GM19023 (cell line): Measurements from ENCODE around the gene ABCG2.
A peak's percentile ranks its signal among the peaks of the same experiment; 100 is the strongest.

Experiments used
- ATAC-seq: cut with Tn5 transposase; IDR thresholded peaks from one replicate; pipeline ENCODE4 v1.9.1; 2021; ENCODE audit warnings: mild to moderate bottlenecking, moderate library complexity; ENCODE audit not compliant: unreplicated experiment

ABCG2 gene

GRCh38 chr4:88158489-88159228 lies at the start of gene ABCG2:
Gene ABCG2 (minus strand): TSS chr4:88158639. CDS start chr4:88139995, 18,644 bp downstream.
- ATAC-seq = peak; percentile 69

DNA sequence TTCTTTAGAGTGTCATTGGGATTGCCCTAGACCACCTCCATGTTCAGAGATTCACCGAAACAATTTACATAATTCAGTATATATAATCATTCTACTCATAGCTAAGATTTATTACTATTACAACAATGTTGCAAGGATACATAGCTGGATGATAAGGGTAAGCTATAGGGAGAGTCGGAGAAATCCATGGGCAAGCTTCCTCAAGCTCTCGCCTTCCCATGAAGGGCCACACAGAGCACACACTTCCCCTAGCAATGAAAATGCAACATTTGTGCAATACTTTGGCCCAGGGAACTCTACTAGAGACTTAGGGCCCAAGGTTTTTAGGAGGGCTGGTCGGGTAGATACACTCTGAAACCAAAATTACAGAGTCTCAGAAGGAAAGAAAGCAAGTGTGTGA lies 49.7 kb upstream of the ABCG2 start:
- ATAC-seq = no peak

DNA sequence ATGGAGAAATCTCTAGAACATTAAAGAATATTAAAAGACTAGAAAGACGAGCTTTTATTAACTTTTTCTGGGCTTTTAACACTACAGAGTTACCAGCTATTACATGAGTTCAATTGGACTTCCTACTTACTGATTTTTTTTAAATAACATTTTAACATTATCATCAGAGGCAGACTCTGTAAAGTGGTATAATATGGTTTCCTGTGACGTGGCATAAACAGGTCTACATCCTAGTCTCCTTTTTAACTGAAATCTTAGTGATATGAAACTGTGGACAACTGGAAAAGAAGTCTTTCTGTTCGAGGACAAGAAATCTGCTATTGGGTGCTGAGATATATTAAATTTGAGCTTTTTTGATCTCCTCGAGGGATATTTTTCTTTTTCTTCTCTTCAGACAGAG lies 48.7 kb upstream of the ABCG2 start:
- no peak for ATAC-seq

DNA sequence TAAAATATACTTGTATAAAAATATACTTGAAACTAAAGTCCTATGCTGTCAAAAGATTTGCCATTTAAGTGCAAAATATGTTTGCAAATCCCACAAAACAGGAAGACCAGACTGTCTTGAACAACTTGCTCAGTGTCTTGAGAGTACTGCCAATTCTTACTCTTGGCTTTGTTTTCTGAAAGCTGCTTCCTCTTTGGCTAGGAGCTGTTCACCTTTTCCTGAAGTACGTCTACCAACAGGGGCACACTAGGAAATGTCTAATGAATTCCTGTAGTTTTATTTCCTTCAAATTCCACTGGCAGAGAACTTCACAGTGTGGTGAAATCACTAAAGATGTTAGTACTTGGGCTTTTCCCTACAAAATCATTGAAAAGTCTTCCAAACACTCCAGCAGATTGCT lies 46.4 kb upstream of the ABCG2 start:
- no peak for ATAC-seq

DNA sequence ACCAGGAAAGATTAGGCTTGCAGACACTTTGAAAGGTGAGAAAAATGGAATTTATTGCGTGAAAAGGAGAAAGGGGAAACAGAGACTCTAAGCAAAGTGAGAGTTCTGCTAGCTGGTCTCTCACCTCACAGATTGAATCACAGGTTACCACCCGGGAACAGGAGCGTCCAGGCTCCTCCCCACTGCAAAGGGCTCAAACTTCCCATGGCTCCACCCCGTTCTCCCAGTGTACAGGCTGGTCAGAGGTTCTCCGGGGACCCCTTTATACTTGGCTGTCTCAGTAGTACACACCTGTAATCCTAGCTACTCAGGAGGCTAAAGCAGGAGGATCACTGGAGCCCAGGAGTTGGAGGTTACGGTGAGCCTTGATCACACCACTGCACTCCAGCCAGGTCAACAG lies 44.0 kb upstream of the ABCG2 start:
- no peak for ATAC-seq

GRCh38 chr4:88200186-88200585 lies 41.7 kb upstream of the ABCG2 start:
- no peak for ATAC-seq

DNA sequence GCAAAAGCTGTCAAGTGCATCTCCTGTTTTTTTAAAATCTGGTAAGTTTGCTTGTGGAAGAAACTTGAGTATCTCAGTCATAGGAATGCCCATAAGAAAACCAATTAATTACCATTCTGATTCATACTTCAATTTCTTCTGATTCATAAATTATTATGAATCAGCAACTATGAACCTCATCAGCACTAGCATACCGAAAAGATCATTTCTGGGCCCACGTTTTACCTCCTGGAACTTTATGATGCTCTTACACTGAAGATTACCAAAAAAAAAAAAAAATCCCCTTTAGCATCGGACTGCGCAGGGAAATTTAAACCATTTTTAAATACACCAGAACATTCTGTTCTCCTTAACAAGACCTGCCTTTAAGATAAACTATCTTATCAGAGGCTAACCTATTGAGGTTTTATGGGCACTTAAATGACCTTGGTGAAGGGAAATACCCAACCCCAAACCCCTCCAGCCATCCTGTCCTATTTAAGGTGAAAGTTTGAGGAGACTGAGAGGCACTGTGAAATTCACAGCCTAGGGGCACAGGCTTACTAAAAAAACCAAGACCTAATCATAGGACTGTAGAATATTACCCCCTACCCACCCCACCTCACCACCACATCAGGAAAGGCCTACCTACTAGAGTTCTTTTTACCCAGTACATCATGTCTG lies 38.2 kb upstream of the ABCG2 start:
- ATAC-seq = no peak

GRCh38 chr4:88196013-88196365 lies 37.5 kb upstream of the ABCG2 start:
- ATAC-seq = no peak

DNA sequence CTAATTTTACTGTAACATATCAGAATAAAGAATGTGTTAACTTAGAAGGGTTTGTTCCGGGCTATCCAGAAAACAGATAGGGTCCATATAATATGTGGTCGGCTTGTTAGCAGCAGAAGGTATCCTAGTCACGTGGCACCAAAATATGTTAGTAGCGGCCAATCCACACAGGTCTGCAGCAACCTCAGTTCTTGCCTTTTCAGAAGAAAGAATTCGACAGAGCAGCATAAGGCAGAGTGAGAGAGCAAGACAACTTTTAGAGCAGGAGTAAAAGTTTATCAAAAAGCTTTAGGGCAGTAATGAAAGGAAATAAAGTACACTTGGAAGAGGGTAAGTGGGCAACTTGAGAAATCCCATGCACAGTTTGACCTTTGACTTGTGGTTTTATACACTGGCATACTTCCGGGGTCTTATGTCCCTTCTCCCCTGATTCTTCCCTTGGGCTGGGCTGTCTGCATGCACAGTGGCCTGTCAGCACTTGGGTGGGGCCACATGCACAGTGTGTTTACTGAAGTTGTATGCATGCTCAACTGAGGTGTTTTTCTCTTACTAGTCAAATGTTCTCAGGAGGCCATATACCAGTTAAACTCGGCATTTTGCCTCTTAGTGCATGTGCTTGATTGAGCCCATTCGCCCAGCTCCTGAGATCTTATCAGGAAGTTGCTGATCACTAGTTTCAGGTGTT lies 37.0 kb upstream of the ABCG2 start:
- no peak for ATAC-seq

GRCh38 chr4:88191404-88191803 lies 33.0 kb upstream of the ABCG2 start:
- ATAC-seq = no peak

- no peak for ATAC-seq
Measured at GRCh38 chr4:88189881-88190585, 31.6 kb upstream of the ABCG2 start.

DNA sequence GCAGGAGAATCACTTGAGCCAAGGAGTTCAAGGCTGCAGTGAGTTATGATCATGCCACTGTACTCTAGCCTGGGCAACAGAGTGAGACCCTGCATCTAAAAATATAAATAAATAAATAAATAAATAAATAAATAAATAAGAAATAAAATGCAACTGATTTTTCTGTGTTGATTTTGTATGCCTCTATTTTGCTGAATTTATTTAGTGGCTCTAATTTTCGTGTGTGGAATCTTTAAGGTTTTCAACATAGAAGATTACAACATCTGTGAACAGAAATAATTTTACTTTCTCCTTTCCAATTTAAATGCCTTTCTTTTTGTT lies 30.9 kb upstream of the ABCG2 start:
- ATAC-seq = no peak

DNA sequence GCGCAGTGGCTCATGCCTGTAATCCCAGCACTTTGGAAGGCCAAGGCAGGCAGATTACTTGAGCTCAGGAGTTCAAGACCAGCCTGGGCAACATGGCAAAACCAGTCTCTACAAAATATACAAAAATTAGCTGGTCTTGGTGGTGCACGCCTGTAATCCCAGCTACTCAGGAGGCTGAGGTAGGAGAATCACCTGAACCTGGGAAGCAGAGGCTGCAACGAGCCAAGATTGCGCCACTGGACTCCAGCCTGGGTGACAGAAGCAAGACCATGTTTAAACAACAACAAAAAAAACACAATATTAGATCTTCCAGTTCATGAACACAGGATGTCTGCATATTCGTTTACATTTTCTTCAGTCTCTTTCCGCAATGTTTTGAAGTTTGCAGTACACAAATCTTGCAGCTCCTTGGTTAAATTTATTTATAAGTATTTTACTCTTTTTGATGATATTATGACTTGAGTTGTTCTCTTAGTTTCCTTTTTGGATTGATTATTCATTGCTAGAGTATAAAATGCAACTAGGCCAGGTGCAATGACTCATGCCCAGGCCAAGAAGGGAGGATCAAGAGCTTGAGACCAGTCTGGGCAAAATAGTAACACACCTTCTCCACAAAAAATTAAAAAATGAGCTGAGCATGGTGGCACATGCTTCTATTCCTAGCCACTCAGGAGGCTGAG lies 30.4 kb upstream of the ABCG2 start:
- no peak for ATAC-seq

DNA sequence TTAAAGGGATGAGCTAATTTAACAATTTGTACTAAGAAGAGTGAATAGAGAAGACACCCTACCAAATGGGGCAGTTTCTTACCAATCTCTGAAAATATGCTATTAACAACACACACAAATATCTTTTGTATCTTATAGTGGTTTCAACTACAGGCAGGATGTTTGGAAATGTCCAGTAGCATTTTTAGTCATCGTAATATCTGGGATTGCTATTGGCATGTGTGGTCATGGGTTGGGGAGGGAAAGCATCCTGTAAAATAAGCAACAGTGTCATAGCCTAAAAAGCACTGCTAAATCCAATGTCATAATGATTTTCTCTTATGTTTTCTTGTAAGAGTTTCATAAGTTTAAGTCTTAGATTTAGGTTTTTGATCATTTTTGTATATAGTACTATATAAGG lies 29.3 kb upstream of the ABCG2 start:
- ATAC-seq = no peak

DNA sequence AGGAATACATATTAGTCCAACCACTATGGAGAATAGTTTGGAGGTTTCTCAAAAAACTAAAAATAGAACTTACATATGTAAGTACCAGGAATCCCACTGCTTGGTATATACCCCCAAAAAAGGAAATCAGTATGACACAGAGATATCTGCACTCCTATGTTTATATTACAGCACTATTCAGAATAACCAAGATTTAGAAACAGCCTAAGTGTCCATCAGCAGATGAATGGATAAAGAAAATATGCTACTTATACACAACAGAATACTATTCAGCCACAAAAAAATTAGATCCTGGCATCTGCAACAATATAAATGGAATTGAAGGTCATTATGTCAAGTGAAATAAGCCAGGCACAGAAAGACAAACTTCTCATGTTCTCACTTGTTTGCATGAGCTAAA lies 27.5 kb upstream of the ABCG2 start:
- ATAC-seq = no peak

- ATAC-seq = no peak
Measured at GRCh38 chr4:88179261-88179660, 20.8 kb upstream of the ABCG2 start.

DNA sequence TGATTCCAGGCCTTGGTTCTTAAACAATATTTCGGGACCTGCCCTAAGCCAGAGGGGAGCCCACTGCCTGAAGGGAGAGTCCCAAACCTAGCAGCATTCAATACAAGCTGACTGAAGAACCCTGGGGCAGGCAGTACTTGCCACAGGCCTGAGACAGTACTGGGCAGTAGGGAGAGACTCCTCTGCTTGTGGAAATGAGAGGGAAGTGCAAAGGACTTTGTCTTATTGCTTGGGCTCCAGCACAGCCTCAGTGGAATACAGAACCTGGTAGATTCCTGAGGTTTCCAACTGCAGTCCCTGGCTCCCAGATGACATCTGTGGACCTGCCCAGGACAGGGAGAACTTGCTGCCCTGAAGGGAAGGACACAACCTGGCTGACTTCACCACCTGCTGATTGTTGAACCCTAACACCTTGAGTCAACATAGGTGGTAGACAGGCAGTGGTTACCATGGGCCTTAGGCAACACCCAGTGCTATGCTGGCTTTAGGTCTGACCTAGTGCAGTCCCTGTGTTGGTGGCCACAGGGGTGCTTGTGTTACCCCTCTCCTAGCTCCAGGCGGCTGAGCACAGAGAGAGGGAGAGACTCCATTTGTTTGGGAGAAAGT lies 20.3 kb upstream of the ABCG2 start:
- ATAC-seq = no peak

DNA sequence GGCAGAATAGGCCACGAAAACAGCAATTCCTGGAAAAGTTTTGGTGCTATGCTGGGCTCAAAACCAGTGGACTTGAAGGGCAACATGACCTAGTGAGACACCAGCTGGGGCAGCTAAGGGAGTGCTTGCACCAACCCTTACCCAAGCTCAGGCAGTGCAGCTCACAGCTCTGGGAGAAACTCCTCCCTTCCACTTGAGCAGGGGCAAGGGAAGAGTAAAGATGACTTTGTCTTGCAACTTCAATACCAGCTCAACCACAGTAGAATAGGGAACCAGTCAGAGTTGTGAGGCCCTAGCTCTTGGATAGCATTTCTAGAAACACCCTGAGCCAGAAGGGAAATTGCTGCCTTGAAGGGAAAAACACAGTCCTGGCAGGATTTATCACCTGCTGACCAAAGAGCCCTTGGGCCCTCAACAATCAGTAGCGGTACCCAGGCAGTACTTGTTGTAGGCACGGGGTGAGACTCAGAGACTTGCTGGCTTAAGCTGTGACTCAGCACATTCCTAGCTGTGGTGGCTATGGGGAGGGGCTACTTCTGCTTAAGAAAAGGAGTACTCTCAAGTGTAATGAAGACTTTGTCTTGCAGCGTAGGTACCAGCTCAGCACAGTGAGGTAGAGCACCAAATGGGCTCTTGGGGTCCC lies 19.7 kb upstream of the ABCG2 start:
- no peak for ATAC-seq

DNA sequence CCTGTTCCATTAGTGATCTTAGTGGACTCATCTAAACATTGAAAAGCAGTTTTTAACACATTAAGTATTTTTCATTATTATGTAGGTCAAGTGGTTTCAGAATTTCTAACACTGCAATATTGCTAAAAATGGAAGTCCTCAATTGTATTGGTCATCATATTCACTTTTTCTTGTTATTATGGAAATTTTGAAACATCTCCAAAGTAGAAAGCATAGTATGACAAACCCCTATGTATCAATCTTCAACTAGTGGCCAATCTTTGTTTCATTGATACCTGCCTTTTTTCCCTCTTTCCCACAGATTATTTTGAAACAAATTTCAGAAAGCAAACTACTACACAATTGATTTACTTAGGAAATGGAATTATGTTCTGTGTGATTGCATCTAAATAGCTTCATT lies 14.5 kb upstream of the ABCG2 start:
- ATAC-seq = no peak

DNA sequence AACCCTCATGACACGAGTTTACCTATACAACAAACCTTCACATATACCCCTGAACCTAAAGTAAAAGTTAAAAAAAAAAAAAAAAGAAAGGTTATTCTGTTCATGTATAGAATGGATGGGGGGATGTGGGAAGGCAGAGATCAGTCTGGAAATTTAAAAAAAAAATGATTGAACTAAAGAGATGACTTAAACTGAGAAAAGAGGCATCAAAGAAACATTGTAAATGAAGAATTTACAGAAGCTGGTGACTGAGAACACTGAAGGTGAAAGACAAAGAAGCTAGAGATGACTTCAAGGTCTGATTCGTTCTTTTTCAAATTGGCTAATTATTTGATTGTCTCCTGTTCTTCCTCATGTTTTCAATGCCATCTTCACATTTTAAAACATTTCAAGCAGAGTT lies 12.8 kb upstream of the ABCG2 start:
- no peak for ATAC-seq
